ENCODE data around the gene STX4. TPM values are rescaled to one million over a fixed set of nuclear protein-coding genes. Genes with fewer than 3 reads are reported as not detected.

The STX4 gene
- total RNA-seq, 4 donors from 2014 or later: 50.8 to 163 (median 79.7) TPM

DNA sequence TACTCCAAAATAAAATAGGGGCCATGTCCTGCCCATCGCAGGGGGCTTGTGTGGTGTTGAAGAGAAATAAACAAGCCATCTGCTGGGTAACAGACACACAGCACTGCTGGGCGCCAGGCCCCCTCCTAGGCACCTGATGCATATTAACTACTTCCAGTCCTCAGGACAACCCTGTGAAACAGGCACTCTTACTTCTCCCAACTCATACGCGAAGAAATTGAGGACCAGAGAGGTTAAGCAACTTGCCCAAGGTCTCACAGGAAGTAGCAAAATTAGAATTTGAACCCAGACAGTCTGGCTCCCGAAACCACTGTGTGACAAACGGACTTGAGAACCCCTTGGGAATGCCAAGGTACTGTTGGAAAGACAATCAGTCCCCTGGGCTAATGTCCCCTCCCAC is 25.7 kb upstream of the STX4 start:
- H3K4me3 ChIP-seq: no peak overlapping the region
- H3K4me1 ChIP-seq: peaks cover 0 to 4% (median 0%) of the 10 kb centered on the region in 4 donors
- intact Hi-C loops (cut with DNase I; ENCODE audit: low total_unique reads): no loop called here
- no peak overlapping the region for H3K27ac ChIP-seq
- TF ChIP-seq, protein P1, sequence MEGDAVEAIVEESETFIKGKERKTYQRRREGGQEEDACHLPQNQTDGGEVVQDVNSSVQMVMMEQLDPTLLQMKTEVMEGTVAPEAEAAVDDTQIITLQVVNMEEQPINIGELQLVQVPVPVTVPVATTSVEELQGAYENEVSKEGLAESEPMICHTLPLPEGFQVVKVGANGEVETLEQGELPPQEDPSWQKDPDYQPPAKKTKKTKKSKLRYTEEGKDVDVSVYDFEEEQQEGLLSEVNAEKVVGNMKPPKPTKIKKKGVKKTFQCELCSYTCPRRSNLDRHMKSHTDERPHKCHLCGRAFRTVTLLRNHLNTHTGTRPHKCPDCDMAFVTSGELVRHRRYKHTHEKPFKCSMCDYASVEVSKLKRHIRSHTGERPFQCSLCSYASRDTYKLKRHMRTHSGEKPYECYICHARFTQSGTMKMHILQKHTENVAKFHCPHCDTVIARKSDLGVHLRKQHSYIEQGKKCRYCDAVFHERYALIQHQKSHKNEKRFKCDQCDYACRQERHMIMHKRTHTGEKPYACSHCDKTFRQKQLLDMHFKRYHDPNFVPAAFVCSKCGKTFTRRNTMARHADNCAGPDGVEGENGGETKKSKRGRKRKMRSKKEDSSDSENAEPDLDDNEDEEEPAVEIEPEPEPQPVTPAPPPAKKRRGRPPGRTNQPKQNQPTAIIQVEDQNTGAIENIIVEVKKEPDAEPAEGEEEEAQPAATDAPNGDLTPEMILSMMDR (IDR thresholded peaks at IDR 0.05): no peak
- no peak for TF ChIP-seq POLR2AphosphoS5 (IDR thresholded peaks at IDR 0.05)
- no peak for TF ChIP-seq EP300 (IDR thresholded peaks at IDR 0.05; ENCODE audit: low read depth)
- no peak for TF ChIP-seq POLR2A (IDR thresholded peaks at IDR 0.05)
- 61 to 80% methylated on average over 1 to 6 of the region's 6 CpGs for WGBS, 2 donors (ENCODE audit: low coverage in 1 of 2)
- in situ Hi-C loops (cut with MboI; ENCODE audit: low pct_ligation_motif_present in 1 of 4, low pct_unique_long_range_greater_than_20kb in 1 of 4, low sequenced_read_pairs in 3 of 4): no loop called here
- H3K27me3 ChIP-seq: peaks cover 63% of the 10 kb centered on the region
- H3K36me3 ChIP-seq: no peaks in the 10 kb centered on the region
- H3K9me3 ChIP-seq: no peaks in the 10 kb centered on the region
- DNase-seq: no peak

DNA sequence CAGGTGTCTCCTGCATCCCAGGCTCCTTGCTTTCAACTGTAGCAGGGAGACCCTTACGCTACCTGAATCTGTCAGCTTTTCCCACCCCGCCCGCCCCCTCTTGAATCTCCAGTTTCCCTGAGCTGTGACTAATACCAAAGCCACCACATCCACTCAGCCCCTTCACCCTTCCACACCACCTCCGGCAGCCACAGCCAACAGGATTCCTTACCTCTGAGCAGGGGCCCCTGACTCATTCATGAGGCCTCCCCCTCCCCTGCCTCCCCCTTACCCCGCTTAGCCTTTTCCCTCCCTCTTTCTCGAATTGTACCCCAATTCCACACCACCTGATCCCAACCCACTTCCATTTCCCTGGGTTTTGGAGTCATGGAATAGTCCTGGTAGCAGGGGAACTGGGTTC is 25.2 kb upstream of the STX4 start:
- WGBS, 2 donors (ENCODE audit: low coverage in 1 of 2): 46 to 68% methylated on average over 4 to 6 of the region's 6 CpGs
- Histone ChIP-seq H3K9me3 (no peaks in the 10 kb centered on the region), H3K4me1 (peaks cover 0 to 4% (median 0%) of the 10 kb centered on the region in 4 donors), H3K36me3 (no peaks in the 10 kb centered on the region), H3K4me3 (no peak overlapping the region), H3K27me3 (peaks cover 66% of the 10 kb centered on the region), H3K27ac (no peak overlapping the region)
- TF ChIP-seq POLR2A (IDR thresholded peaks at IDR 0.05) (no peak), EP300 (IDR thresholded peaks at IDR 0.05; ENCODE audit: low read depth) (no peak), POLR2AphosphoS5 (IDR thresholded peaks at IDR 0.05) (no peak)
- TF ChIP-seq, protein P1 (IDR thresholded peaks at IDR 0.05): no peak
- no peak for DNase-seq
- intact Hi-C loops (cut with DNase I; ENCODE audit: low total_unique reads) (no loop called here), in situ Hi-C loops (cut with MboI; ENCODE audit: low pct_ligation_motif_present in 1 of 4, low pct_unique_long_range_greater_than_20kb in 1 of 4, low sequenced_read_pairs in 3 of 4) (no loop called here)

DNA sequence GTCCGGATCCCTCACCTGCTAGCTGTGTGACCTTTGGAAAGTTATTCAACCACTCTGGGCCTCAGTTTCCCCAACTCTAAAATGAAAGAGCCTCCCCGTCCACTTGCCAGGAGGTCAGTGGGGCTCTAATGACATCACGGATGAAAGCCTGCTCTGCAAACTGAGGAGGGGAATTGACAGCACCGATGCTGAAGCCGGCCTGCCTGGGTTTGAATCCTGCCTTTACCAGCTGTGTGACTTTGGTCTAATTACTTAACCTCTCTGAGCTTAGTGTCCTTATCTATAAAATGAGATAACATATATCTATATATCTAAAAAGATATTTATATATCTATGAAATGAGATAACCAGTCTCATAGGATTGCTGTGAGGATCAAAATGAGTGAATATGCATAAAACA is 24.8 kb upstream of the STX4 start:
- in situ Hi-C loops (cut with MboI; ENCODE audit: low pct_ligation_motif_present in 1 of 4, low pct_unique_long_range_greater_than_20kb in 1 of 4, low sequenced_read_pairs in 3 of 4): no loop called here
- Histone ChIP-seq H3K4me3 (no peak overlapping the region), H3K9me3 (no peaks in the 10 kb centered on the region), H3K27me3 (peaks cover 68% of the 10 kb centered on the region), H3K36me3 (no peaks in the 10 kb centered on the region), H3K4me1 (peaks cover 0 to 4% (median 0%) of the 10 kb centered on the region in 4 donors), H3K27ac (no peak overlapping the region)
- 80 to 81% methylated on average over 2 to 5 of the region's 5 CpGs for WGBS, 2 donors (ENCODE audit: low coverage in 1 of 2)
- no peak for TF ChIP-seq POLR2A (IDR thresholded peaks at IDR 0.05)
- TF ChIP-seq EP300 (IDR thresholded peaks at IDR 0.05; ENCODE audit: low read depth): no peak
- no peak for TF ChIP-seq POLR2AphosphoS5 (IDR thresholded peaks at IDR 0.05)
- TF ChIP-seq, protein P1 (IDR thresholded peaks at IDR 0.05): no peak
- intact Hi-C loops (cut with DNase I; ENCODE audit: low total_unique reads): no loop called here
- DNase-seq: no peak

DNA sequence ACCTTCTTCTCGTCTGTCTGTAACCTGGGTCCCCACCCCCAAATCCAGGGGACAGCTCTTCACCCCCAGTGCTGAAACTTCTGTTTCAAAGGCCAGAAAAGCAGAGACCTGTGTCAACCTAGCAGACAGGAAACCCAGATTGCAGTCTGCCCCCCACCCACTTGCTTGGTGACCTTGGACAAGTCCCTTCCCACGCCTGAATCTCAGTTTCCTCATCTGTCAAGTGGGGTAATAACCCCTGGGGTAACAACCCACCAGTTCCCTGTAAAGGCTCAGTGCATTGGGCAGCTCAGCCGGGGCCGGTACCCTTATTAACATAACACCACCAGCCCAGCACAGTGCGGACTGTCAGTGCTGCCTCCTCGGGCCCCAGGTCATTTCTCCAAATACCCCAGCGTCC is 24.2 kb upstream of the STX4 start:
- intact Hi-C loops (cut with DNase I; ENCODE audit: low total_unique reads) (no loop called here), in situ Hi-C loops (cut with MboI; ENCODE audit: low pct_ligation_motif_present in 1 of 4, low pct_unique_long_range_greater_than_20kb in 1 of 4, low sequenced_read_pairs in 3 of 4) (no loop called here)
- Histone ChIP-seq H3K4me1 (peaks cover 0 to 4% (median 0%) of the 10 kb centered on the region in 4 donors), H3K36me3 (no peaks in the 10 kb centered on the region), H3K27me3 (peaks cover 71% of the 10 kb centered on the region), H3K27ac (no peak overlapping the region), H3K9me3 (no peaks in the 10 kb centered on the region), H3K4me3 (no peak overlapping the region)
- no peak for TF ChIP-seq EP300 (IDR thresholded peaks at IDR 0.05; ENCODE audit: low read depth)
- TF ChIP-seq, protein P1 (IDR thresholded peaks at IDR 0.05): no peak
- TF ChIP-seq POLR2AphosphoS5 (IDR thresholded peaks at IDR 0.05): no peak
- no peak for TF ChIP-seq POLR2A (IDR thresholded peaks at IDR 0.05)
- 67 to 81% methylated on average over 1 to 7 of the region's 7 CpGs for WGBS, 2 donors (ENCODE audit: low coverage in 1 of 2)
- DNase-seq: no peak
